Fibroblast of villous mesenchyme (primary cell): Measurements from ENCODE around the gene GRAMD2A. TPM values are rescaled to one million over a fixed set of nuclear protein-coding genes. Genes with fewer than 3 reads are reported as not detected.

Source experiments
- DNase-seq: peaks from one replicate; pipeline ENCODE4 v3.0.0-alpha.2; 2010; ENCODE audit warnings: low read depth
- H3K4me3 ChIP-seq: 2 replicates; pipeline ENCODE4 v1.5.1; 2011; ENCODE audit warnings: low read depth, mild to moderate bottlenecking, low read length
- total RNA-seq: library from RNA; depleted of rRNA; stranded (reverse); fragments of >200 nt; gene quantifications from 2 replicates; pipeline ENCODE4 v1.2.3, GENCODE V29; 2012
- TF ChIP-seq, protein P1 (sequence below): IDR thresholded peaks from 2 replicates; pipeline ENCODE4 v1.5.1; 2012; ENCODE audit warnings: low read depth, mild to moderate bottlenecking, low read length; ENCODE audit not compliant: insufficient read depth

GRAMD2A gene
- total RNA-seq, 1 donor = 0.43 TPM

DNA sequence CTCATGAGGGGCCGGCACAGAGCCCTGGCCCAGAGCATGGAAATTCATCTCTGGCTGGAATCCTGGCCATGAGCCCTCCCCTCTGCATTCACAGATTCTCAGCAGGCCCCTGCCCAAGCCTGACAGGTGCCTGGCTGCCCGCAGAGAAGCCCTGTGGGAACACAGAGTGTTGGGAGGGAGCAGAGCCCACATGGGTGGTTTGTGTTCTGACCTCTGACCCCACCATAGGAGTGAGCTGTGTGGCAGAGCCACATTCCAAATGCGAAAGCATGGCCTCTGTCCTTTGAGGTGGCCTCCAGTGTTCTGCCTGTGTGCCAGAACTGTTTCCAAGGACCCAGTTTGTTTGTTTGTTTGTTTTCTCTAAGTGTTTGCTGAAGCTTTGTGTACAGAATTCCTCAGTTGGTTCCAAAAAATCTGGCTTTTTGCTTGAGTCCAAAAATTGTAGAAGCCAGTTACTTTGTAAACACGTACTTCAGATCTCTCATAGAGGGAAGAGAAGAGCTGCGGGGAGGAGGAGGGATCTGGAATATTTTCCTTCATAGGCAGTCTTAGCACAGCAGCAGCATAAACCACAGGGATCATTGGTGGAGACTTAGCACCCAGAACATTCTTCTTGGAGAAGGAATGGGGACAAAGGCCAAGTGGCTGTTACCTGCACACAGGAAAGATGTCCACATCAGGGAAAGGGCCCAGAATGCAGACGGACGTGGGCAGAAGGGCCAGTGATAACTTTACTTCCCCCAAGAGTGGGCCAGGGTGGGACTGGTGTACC, 36.0 kb downstream of the GRAMD2A start:
- H3K4me3 ChIP-seq = no peak overlapping the region
- TF ChIP-seq, protein P1, sequence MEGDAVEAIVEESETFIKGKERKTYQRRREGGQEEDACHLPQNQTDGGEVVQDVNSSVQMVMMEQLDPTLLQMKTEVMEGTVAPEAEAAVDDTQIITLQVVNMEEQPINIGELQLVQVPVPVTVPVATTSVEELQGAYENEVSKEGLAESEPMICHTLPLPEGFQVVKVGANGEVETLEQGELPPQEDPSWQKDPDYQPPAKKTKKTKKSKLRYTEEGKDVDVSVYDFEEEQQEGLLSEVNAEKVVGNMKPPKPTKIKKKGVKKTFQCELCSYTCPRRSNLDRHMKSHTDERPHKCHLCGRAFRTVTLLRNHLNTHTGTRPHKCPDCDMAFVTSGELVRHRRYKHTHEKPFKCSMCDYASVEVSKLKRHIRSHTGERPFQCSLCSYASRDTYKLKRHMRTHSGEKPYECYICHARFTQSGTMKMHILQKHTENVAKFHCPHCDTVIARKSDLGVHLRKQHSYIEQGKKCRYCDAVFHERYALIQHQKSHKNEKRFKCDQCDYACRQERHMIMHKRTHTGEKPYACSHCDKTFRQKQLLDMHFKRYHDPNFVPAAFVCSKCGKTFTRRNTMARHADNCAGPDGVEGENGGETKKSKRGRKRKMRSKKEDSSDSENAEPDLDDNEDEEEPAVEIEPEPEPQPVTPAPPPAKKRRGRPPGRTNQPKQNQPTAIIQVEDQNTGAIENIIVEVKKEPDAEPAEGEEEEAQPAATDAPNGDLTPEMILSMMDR = no peak
- no peak for DNase-seq

DNA sequence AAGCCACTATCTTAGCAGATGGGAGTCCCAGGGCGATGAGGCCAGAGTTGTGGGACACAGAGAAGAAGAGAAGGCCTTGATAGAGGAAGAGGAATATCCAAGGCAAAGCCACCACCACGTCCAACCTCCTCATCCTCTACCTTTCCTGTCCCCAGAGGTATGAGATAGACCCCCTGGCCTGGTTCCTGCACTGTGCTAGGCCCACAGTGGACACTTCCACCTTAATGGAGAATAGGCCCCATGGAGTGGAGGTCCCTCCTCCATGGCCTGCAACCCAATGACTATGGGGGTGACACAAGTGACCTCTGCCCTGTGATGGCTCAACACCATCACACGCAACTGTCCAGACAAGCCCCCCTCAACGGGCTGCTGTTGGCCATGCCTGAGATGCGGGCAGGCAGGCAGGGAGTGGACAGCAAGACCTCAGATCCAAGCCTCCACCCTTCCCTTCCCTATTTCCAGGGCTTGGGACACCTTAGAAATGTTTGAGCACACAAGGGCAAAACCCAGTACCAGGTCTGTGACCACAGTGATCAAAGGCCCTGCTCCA, 36.8 kb downstream of the GRAMD2A start:
- TF ChIP-seq, protein P1 = no peak
- H3K4me3 ChIP-seq = no peak overlapping the region
- DNase-seq = no peak

DNA sequence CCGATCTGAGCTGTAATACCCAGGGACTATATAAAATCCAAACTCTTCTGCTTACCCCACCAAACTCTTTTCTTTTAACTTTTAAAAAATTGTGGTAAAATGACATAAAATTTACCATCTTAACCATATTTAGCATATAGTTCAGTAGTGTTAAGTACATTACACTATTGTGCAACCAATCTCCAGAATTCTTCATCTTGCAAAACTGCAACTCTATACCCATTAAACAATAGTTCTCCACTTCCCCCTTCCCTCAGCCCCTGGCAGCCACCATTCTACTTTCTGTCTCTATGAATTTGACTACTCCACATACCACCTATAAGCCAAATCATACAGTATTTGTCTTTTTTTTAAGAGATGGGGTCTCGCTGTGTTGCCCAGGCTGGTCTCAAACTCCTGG, 40.7 kb downstream of the GRAMD2A start:
- no peak for DNase-seq
- TF ChIP-seq, protein P1 = no peak
- H3K4me3 ChIP-seq = no peak overlapping the region

- TF ChIP-seq, protein P1 = peak; percentile 98
- peak; percentile 81 for DNase-seq
- H3K4me3 ChIP-seq = peak overlapping the region; percentile 59
Observed at GRCh38 chr15:72155635-72156616, 41.7 kb downstream of the GRAMD2A start.

DNA sequence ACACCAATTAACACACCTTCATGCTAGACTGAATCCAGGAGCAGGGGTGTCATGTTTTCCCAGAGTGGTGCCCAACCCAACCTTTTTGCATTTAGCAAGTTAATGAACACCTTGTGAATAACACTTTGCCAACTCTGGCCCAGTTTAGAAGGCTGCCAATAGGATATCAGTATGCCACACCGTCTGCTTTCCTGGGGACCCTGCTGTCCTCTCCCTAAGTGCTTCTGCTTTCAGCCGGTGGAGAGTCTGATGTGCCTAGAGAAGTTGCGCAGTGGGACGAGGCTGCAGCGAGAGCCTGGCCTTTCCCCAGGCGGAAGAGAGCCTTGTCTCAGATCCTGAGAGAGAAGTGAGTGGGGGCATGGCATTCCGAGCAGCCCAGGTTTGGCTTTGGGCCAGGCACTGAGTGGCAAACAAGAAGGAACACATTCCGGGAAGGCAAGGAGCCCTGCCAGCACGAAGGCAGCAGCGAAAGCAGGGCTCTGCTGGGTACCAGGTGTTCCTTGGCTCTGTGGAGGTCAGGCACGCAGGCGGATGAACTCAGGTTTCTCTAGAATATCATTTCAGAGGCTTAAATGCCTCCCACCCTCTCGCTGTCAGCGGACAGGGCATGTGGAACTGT, 42.5 kb downstream of the GRAMD2A start:
- TF ChIP-seq, protein P1 = no peak
- peak; percentile 16 for DNase-seq
- peak overlapping the region; percentile 59 for H3K4me3 ChIP-seq

GRCh38 chr15:72154316-72154715, 43.3 kb downstream of the GRAMD2A start:
- H3K4me3 ChIP-seq = no peak overlapping the region
- TF ChIP-seq, protein P1 = no peak
- DNase-seq = no peak
